Stomach (tissue), 9 donors: ENCODE data around the gene VMP1. TPM values are rescaled to one million over a fixed set of nuclear protein-coding genes. Genes with fewer than 3 reads are reported as not detected.

Source experiments
- DNase-seq, 2 donors: peaks; one replicate each; pipeline versions ENCODE4 v3.0.0 to v3.0.0-alpha.2; 2013 to 2019
- H3K27ac ChIP-seq, 5 donors: fragments of 200-600 bp in 4 of 5; sonication (generic) in 4 of 5; one replicate each; pipeline ENCODE4 v1.5.1; 2013 to 2019; ENCODE audit warnings: mild to moderate bottlenecking in 1 of 5, moderate library complexity in 1 of 5
- H3K27me3 ChIP-seq, 3 donors: fragments of 200-600 bp; sonication (generic); one replicate each; pipeline ENCODE4 v1.5.1; 2017 to 2019; ENCODE audit warnings: mixed run types in 1 of 3
- H3K36me3 ChIP-seq, 4 donors: fragments of 200-600 bp; sonication (generic); 1 replicate in 3 of 4; 2 replicates in 1 of 4; pipeline ENCODE4 v1.5.1; 2016 to 2019
- H3K4me1 ChIP-seq, 4 donors: fragments of 200-600 bp; sonication (generic); one replicate each; pipeline ENCODE4 v1.5.1; 2016 to 2019
- H3K4me3 ChIP-seq, 4 donors: fragments of 200-600 bp; sonication (generic) in 3 of 4; one replicate each; pipeline ENCODE4 v1.5.1; 2016 to 2019; ENCODE audit warnings: mild to moderate bottlenecking in 1 of 4
- H3K9me3 ChIP-seq, 4 donors: fragments of 200-600 bp; sonication (generic); one replicate each; pipeline ENCODE4 v1.5.1; 2016 to 2019
- CTCF ChIP-seq, 7 experiments: fragments of 450-650 bp in 4 of 7; fragments of 200-600 bp in 3 of 7; sonication (generic) in 3 of 7; IDR thresholded peaks; one replicate each; pipeline ENCODE4 v1.5.1; 2016 to 2019; ENCODE audit warnings: antibody characterized with exemption in 7 of 7, control low read depth in 2 of 7, mild to moderate bottlenecking in 1 of 7
- EP300 ChIP-seq: sonication (generic); formaldehyde crosslinking; IDR thresholded peaks from one replicate; pipeline ENCODE4 v1.6.1; 2017; ENCODE audit warnings: antibody characterized with exemption
- POLR2A ChIP-seq, 4 donors: fragments of 450-650 bp; IDR thresholded peaks; one replicate each; pipeline ENCODE4 v1.6.1; 2016; ENCODE audit warnings: antibody characterized with exemption in 4 of 4, control low read depth in 2 of 4, mild to moderate bottlenecking in 1 of 4, moderate library complexity in 1 of 4
- POLR2AphosphoS5 ChIP-seq, 3 donors: sonication (generic); formaldehyde crosslinking; IDR thresholded peaks; one replicate each; pipeline ENCODE4 v1.6.1; 2016; ENCODE audit warnings: antibody characterized with exemption in 3 of 3
- WGBS, 5 donors: extraction: QIAGEN DNeasy Blood & Tissue Kit in 3 of 5; methylation state at CpG; one replicate each; pipeline versions ENCODE4 v1.1.5 to v1.1.7; 2013 to 2018; 5-methylcytosine and 5-hydroxymethylcytosine counted together
- intact Hi-C: fragments of 100-400 bp; cut with DNase I; formaldehyde crosslinking; loops from one replicate; pipeline ENCODE4 v1.15.1; 2023; ENCODE audit warnings: low total_unique reads
- polyA plus RNA-seq, 3 donors: library from polyadenylated mRNA; stranded (reverse); fragments of 200-250 nt; gene quantifications; one replicate each; pipeline ENCODE4 v1.2.3, GENCODE V29; 2013
- total RNA-seq, 5 donors: library from RNA; depleted of rRNA; stranded (reverse); fragments of >200 nt; gene quantifications; one replicate each; pipeline versions ENCODE4 v1.1.0 to v1.2.3, GENCODE V29; 2014 to 2016
- donor health status: healthy with polysubstance abuse.
- donor health status: Bipolar disorder and iron deficiency.
- donor health status: healthy.

The VMP1 gene
- total and polyA plus RNA-seq, 8 donors = 24.4 to 562 (median 155) TPM

- intact Hi-C loops = no loop called here
- Histone ChIP-seq H3K27me3 (no peaks in the 10 kb centered on the region), H3K27ac (peak overlapping the region; percentile 76 to 100 (median 96)), H3K4me3 (peak overlapping the region; percentile 56 to 78 (median 64)), H3K36me3 (peaks cover 5 to 29% (median 17%) of the 10 kb centered on the region in 4 donors), H3K9me3 (no peaks in the 10 kb centered on the region), H3K4me1 (peaks cover 16 to 53% (median 33%) of the 10 kb centered on the region in 4 donors)
- DNase-seq = peak; percentile 86 to 97
- WGBS, 5 donors = 1 to 5% (median 2%) methylated on average over 8 of the region's 8 CpGs
- TF ChIP-seq POLR2A (IDR thresholded peaks at IDR 0.05) (peak in 2 of 4 donors; percentile 80 to 92), EP300 (peak; percentile 93), POLR2AphosphoS5 (IDR thresholded peaks at IDR 0.05) (peak; percentile 87 to 100 (median 98)), CTCF (IDR thresholded peaks at IDR 0.05) (no peak)
Measured at GRCh38 chr17:59837308-59838051, 130.0 kb downstream of the VMP1 start.

GRCh38 chr17:59838052-59838916 is 130.8 kb downstream of the VMP1 start:
- intact Hi-C loops = no loop called here
- peaks cover 5 to 29% (median 17%) of the 10 kb centered on the region in 4 donors for H3K36me3 ChIP-seq
- H3K4me1 ChIP-seq = peaks cover 16 to 51% (median 33%) of the 10 kb centered on the region in 4 donors
- peak overlapping the region; percentile 56 to 78 (median 64) for H3K4me3 ChIP-seq
- TF ChIP-seq POLR2AphosphoS5 (IDR thresholded peaks at IDR 0.05) (peak in 2 of 3 donors; percentile 12 to 79), EP300 (no peak)
- DNase-seq = peak in 1 of 2 donors; percentile 60
- H3K27ac ChIP-seq = peak overlapping the region; percentile 95 to 100 (median 98)
- H3K27me3 ChIP-seq = no peaks in the 10 kb centered on the region
- no peaks in the 10 kb centered on the region for H3K9me3 ChIP-seq
- 5 to 9% (median 8%) methylated on average over 8 of the region's 8 CpGs for WGBS, 5 donors

- H3K27me3 ChIP-seq = no peaks in the 10 kb centered on the region
- intact Hi-C loops = no loop called here
- no peak for DNase-seq
- H3K27ac ChIP-seq = peak overlapping the region; percentile 82 to 100 (median 96)
- H3K36me3 ChIP-seq = peaks cover 5 to 29% (median 17%) of the 10 kb centered on the region in 4 donors
- 9 to 19% (median 10%) methylated on average over 6 of the region's 6 CpGs for whole genome bisulfite sequencing, 5 donors
- no peaks in the 10 kb centered on the region for H3K9me3 ChIP-seq
- H3K4me1 ChIP-seq = peaks cover 18 to 64% (median 37%) of the 10 kb centered on the region in 4 donors
- TF ChIP-seq EP300 (no peak), POLR2AphosphoS5 (IDR thresholded peaks at IDR 0.05) (peak in 2 of 3 donors; percentile 78 to 79), CTCF (IDR thresholded peaks at IDR 0.05) (no peak), POLR2A (IDR thresholded peaks at IDR 0.05) (peak in 1 of 4 donors; percentile 25)
- peak overlapping the region; percentile 56 to 78 (median 64) for H3K4me3 ChIP-seq
Measured at GRCh38 chr17:59839651-59840328, 132.3 kb downstream of the VMP1 start.

- H3K27me3 ChIP-seq = no peaks in the 10 kb centered on the region
- DNase-seq = no peak
- peak overlapping the region; percentile 92 to 100 (median 96) for H3K27ac ChIP-seq
- H3K4me1 ChIP-seq = peaks cover 21 to 66% (median 41%) of the 10 kb centered on the region in 4 donors
- 11 to 24% (median 13%) methylated on average over 4 of the region's 4 CpGs for WGBS, 5 donors
- TF ChIP-seq POLR2A (IDR thresholded peaks at IDR 0.05) (no peak), CTCF (IDR thresholded peaks at IDR 0.05) (no peak), POLR2AphosphoS5 (IDR thresholded peaks at IDR 0.05) (peak in 2 of 3 donors; percentile 42 to 84), EP300 (no peak)
- intact Hi-C loops = no loop called here
- no peaks in the 10 kb centered on the region for H3K9me3 ChIP-seq
- peaks cover 5 to 29% (median 17%) of the 10 kb centered on the region in 4 donors for H3K36me3 ChIP-seq
- H3K4me3 ChIP-seq = peak overlapping the region; percentile 56 to 78 (median 64)
Measured at GRCh38 chr17:59840329-59841090, 133.1 kb downstream of the VMP1 start.
